ENCODE measurements around the gene ABCF3.

GRCh38 chr3:184185461-184186183 lies 377 bp upstream of the ABCF3 start:
- TF ChIP-seq, protein P1, sequence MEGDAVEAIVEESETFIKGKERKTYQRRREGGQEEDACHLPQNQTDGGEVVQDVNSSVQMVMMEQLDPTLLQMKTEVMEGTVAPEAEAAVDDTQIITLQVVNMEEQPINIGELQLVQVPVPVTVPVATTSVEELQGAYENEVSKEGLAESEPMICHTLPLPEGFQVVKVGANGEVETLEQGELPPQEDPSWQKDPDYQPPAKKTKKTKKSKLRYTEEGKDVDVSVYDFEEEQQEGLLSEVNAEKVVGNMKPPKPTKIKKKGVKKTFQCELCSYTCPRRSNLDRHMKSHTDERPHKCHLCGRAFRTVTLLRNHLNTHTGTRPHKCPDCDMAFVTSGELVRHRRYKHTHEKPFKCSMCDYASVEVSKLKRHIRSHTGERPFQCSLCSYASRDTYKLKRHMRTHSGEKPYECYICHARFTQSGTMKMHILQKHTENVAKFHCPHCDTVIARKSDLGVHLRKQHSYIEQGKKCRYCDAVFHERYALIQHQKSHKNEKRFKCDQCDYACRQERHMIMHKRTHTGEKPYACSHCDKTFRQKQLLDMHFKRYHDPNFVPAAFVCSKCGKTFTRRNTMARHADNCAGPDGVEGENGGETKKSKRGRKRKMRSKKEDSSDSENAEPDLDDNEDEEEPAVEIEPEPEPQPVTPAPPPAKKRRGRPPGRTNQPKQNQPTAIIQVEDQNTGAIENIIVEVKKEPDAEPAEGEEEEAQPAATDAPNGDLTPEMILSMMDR (IDR thresholded peaks at IDR 0.05; ENCODE audit: insufficient read depth, low read length, poor library complexity, severe bottlenecking): no peak
- TF ChIP-seq EZH2phosphoT487 (conservative IDR thresholded peaks at IDR 0.05; ENCODE audit: low read length): no peak
